ENCODE results near the gene PEX14. TPM values are rescaled to one million over a fixed set of nuclear protein-coding genes. Genes with fewer than 3 reads are reported as not detected.

The PEX14 gene
- total RNA-seq, 3 donors from 2014 or later: 12.5 to 16.1 (median 14.8) TPM

DNA sequence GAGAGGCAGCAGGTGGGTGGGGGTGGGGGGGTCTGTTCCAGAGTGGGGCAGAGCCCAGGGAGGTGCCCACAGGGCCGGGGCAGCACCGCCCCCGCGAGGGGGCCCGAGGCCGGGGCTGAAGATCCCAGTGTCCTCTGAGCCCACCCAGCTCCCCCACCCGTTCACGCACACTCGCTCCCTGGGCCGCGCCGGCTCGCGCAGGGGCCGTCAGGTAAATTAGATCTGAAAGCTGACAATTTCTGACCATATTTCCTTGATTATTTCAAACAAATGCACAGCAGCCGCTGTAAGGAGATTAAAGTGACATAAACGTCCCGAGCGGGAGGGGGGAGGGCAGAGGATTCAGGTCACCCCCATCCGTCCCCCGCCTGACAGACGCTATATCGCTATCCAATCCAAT is 203.7 kb downstream of the PEX14 start:
- no peak for TF ChIP-seq POLR2A (IDR thresholded peaks at IDR 0.05)
- TF ChIP-seq, protein P1, sequence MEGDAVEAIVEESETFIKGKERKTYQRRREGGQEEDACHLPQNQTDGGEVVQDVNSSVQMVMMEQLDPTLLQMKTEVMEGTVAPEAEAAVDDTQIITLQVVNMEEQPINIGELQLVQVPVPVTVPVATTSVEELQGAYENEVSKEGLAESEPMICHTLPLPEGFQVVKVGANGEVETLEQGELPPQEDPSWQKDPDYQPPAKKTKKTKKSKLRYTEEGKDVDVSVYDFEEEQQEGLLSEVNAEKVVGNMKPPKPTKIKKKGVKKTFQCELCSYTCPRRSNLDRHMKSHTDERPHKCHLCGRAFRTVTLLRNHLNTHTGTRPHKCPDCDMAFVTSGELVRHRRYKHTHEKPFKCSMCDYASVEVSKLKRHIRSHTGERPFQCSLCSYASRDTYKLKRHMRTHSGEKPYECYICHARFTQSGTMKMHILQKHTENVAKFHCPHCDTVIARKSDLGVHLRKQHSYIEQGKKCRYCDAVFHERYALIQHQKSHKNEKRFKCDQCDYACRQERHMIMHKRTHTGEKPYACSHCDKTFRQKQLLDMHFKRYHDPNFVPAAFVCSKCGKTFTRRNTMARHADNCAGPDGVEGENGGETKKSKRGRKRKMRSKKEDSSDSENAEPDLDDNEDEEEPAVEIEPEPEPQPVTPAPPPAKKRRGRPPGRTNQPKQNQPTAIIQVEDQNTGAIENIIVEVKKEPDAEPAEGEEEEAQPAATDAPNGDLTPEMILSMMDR (IDR thresholded peaks at IDR 0.05): no peak
- TF ChIP-seq POLR2AphosphoS5 (IDR thresholded peaks at IDR 0.05): no peak
- intact Hi-C loops (cut with DNase I; ENCODE audit: low total_unique reads): loop anchor here (10.0 kb wide), 1 partner anchor 186 kb away; no protein-coding TSS in a partner anchor
- no peak overlapping the region for H3K4me3 ChIP-seq
- H3K9me3 ChIP-seq: no peaks in the 10 kb centered on the region
- peak overlapping the region in 1 of 2 donors; percentile 64 for H3K27ac ChIP-seq
- peaks cover 7 to 16% of the 10 kb centered on the region in 2 donors for H3K4me1 ChIP-seq
- no peaks in the 10 kb centered on the region for H3K27me3 ChIP-seq
- no peaks in the 10 kb centered on the region for H3K36me3 ChIP-seq
- DNase-seq (ENCODE audit: low spot score in 2 of 2): no peak

DNA sequence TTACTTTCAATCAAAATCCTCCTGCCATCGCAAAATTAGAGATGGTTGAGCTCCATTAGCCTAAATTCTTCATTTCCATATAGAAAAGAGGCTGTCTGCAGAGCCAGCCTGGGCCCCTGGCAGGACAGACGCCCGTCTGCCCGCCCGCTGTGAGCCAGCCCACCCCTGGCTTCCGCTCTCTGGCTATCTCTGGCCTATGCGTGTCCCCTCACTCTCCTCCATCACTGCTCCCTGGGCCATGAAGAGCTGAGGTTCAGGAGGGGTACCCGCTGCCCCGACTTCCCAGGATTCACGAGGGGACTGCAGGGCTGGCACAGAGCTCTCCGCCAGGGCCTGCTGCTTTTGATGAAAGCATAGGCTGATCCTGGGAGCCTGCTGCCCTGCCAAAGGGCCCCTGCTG is 204.1 kb downstream of the PEX14 start:
- H3K9me3 ChIP-seq: no peaks in the 10 kb centered on the region
- DNase-seq (ENCODE audit: low spot score in 2 of 2): no peak
- H3K4me3 ChIP-seq: no peak overlapping the region
- no peak for TF ChIP-seq POLR2AphosphoS5 (IDR thresholded peaks at IDR 0.05)
- TF ChIP-seq, protein P1 (IDR thresholded peaks at IDR 0.05): no peak
- TF ChIP-seq POLR2A (IDR thresholded peaks at IDR 0.05): no peak
- no peaks in the 10 kb centered on the region for H3K27me3 ChIP-seq
- H3K4me1 ChIP-seq: peaks cover 7 to 16% of the 10 kb centered on the region in 2 donors
- H3K36me3 ChIP-seq: no peaks in the 10 kb centered on the region
- peak overlapping the region in 1 of 2 donors; percentile 57 for H3K27ac ChIP-seq
- intact Hi-C loops (cut with DNase I; ENCODE audit: low total_unique reads): loop anchor here (10.0 kb wide), 1 partner anchor 186 kb away; no protein-coding TSS in a partner anchor

DNA sequence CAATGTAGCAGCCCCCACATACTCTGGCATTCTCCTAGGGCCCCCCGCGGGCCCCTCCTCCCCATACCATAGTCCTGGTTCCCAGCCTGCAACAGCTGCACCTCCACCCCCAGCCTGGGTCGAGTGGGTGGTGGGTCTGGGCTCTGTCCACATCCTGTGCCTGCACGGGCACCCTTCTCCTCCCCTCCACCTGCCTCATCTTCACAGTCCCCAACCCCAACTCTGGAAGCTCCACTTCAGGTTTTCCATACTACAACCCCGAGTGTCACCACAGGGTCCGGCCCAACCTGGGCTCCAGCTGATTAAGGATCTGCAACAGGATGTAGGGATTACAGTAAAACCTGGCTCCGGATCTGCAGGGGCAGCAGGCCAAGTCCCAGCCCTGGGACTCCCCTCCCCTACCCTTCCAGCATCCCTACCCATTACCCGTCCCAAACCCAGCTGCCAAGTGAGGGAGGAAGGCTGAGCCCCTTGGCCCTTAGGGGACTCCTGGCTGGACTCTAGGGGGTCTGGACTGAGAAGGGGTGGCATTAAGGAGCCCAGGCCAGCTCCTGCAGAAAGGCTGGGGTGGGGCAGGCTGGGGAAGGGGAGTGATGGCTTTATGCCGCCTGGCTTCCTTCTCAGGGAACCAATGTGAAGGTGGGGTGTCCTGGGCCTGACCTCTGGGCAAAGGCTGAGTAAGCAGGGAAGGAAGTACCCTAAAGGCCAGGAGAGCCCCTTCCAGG is 204.9 kb downstream of the PEX14 start:
- peak overlapping the region; percentile 37 to 57 for H3K27ac ChIP-seq
- peak overlapping the region in 1 of 3 donors; percentile 5 for H3K4me3 ChIP-seq
- peaks cover 7 to 16% of the 10 kb centered on the region in 2 donors for H3K4me1 ChIP-seq
- no peaks in the 10 kb centered on the region for H3K9me3 ChIP-seq
- intact Hi-C loops (cut with DNase I; ENCODE audit: low total_unique reads): loop anchor here (10.0 kb wide), 1 partner anchor 185 kb away; no protein-coding TSS in a partner anchor
- peak; percentile 71 to 85 for DNase-seq (ENCODE audit: low spot score in 2 of 2)
- TF ChIP-seq, protein P1 (IDR thresholded peaks at IDR 0.05): no peak
- TF ChIP-seq POLR2AphosphoS5 (IDR thresholded peaks at IDR 0.05): peak in 1 of 3 donors; percentile 40
- no peak for TF ChIP-seq POLR2A (IDR thresholded peaks at IDR 0.05)
- no peaks in the 10 kb centered on the region for H3K27me3 ChIP-seq
- H3K36me3 ChIP-seq: no peaks in the 10 kb centered on the region

Other genes starting within 250 kb of the PEX14 start
- gene PGD, start 75.9 kb upstream of the PEX14 start, total RNA-seq: 100 to 1,000 TPM in 2 of 3 donors, 10 to 100 TPM in 1; 85.6 to 211 (median 101) TPM
- 1 to 10 TPM; 5.9 to 8.8 (median 5.9) TPM for gene CENPS, start 44.5 kb upstream of the PEX14 start, total RNA-seq
- gene CORT, start 24.9 kb upstream of the PEX14 start, total RNA-seq: under 1 TPM in 2 of 3 donors, not detected in 1; 0.29 to 0.64 TPM
- gene DFFA, start 2.4 kb upstream of the PEX14 start, total RNA-seq: 10 to 100 TPM; 19.7 to 22.8 (median 21.3) TPM

Measured in breast epithelium (tissue), 4 donors.